Esophagus muscularis mucosa (tissue), 4 donors: ENCODE data around the gene AKIP1. TPM values are rescaled to one million over a fixed set of nuclear protein-coding genes. Genes with fewer than 3 reads are reported as not detected.

ENCODE experiments used
- DNase-seq: peaks from one replicate; pipeline ENCODE4 v3.0.0-alpha.2; 2017; ENCODE audit errors: extremely low spot score
- H3K27ac ChIP-seq, 4 donors: fragments of 200-600 bp; sonication (generic); replicated peaks in 1 of 4; 1 replicate in 3 of 4; 2 replicates in 1 of 4; pipeline ENCODE4 v1.5.1; 2016 to 2019; ENCODE audit warnings: mild to moderate bottlenecking in 1 of 4
- H3K27me3 ChIP-seq, 4 donors: fragments of 200-600 bp; sonication (generic); one replicate each; pipeline versions ENCODE4 v1.5.1 to v1.6.0; 2016 to 2019
- H3K36me3 ChIP-seq, 4 donors: fragments of 200-600 bp; sonication (generic); one replicate each; pipeline ENCODE4 v1.5.1; 2016 to 2019
- H3K4me1 ChIP-seq, 4 donors: fragments of 200-600 bp; sonication (generic); one replicate each; pipeline ENCODE4 v1.5.1; 2016 to 2019
- H3K4me3 ChIP-seq, 4 donors: fragments of 200-600 bp; sonication (generic); 1 replicate in 2 of 4; 2 replicates in 2 of 4; pipeline ENCODE4 v1.5.1; 2016 to 2019; ENCODE audit warnings: mild to moderate bottlenecking in 4 of 4, moderate library complexity in 1 of 4
- H3K9me3 ChIP-seq, 4 donors: fragments of 200-600 bp; sonication (generic); 1 replicate in 3 of 4; 2 replicates in 1 of 4; pipeline ENCODE4 v1.5.1; 2016 to 2019
- EP300 ChIP-seq: sonication (generic); formaldehyde crosslinking; IDR thresholded peaks from one replicate; pipeline ENCODE4 v1.6.1; 2017; ENCODE audit warnings: antibody characterized with exemption
- POLR2A ChIP-seq: fragments of 450-650 bp; IDR thresholded peaks from one replicate; pipeline ENCODE4 v1.6.1; 2017; ENCODE audit warnings: antibody characterized with exemption, moderate library complexity, mild to moderate bottlenecking, low read depth
- POLR2AphosphoS5 ChIP-seq, 2 donors: sonication (generic); formaldehyde crosslinking; IDR thresholded peaks; one replicate each; pipeline ENCODE4 v1.6.1; 2017; ENCODE audit warnings: antibody characterized with exemption in 2 of 2
- WGBS: methylation state at CpG from one replicate; pipeline ENCODE4 v1.1.5; 2018; 5-methylcytosine and 5-hydroxymethylcytosine counted together
- intact Hi-C: fragments of 100-400 bp; cut with DNase I; formaldehyde crosslinking; loops from one replicate; pipeline ENCODE4 v1.15.1; 2023
- total RNA-seq, 4 donors: library from RNA; depleted of rRNA; stranded (reverse); fragments of >200 nt; gene quantifications; one replicate each; pipeline versions ENCODE4 v1.1.0 to v1.2.1, GENCODE V29; 2016
- TF ChIP-seq, protein P1 (sequence below), 3 experiments: fragments of 200-600 bp in 2 of 3; fragments of 450-650 bp in 1 of 3; sonication (generic) in 2 of 3; IDR thresholded peaks; one replicate each; pipeline ENCODE4 v1.5.1; 2017 to 2019; ENCODE audit warnings: antibody characterized with exemption in 3 of 3, mild to moderate bottlenecking in 2 of 3, moderate library complexity in 1 of 3

Gene AKIP1
- total RNA-seq, 4 donors from 2014 or later = 30.5 to 56.4 (median 41.7) TPM

DNA sequence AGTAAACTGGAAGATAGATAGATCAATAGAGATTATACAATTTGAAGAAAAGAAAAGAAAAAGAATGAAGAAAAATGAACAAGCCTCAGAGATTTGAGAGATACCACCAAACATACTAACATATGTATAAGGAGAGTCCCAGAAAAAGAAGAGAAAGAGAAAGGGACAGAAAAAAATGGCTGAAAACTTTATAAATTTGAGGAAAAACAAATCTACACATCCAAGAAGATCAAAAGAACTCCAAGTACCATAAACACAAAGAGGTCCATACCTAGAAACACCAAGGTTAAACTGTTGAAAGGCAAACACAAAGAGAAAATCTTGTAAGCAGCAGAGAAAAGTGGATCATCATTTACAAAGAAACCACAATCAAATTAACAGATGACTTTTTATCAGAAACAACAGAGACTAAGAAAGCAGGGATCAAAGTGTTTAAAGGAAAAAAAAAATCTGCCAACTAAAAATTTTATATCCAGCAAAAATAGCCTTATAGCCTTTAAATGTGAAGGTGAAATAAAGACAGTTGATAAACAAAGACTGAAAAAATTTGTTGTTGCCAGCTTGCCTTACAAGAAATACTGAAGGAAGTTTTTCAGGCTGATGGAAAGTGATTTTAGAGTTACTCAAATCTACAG lies 11.8 kb upstream of the AKIP1 start:
- no peaks in the 10 kb centered on the region for H3K36me3 ChIP-seq
- intact Hi-C loops = no loop called here
- no peak overlapping the region for H3K27ac ChIP-seq
- TF ChIP-seq POLR2AphosphoS5 (IDR thresholded peaks at IDR 0.05) (no peak), EP300 (no peak), POLR2A (no peak)
- TF ChIP-seq, protein P1, sequence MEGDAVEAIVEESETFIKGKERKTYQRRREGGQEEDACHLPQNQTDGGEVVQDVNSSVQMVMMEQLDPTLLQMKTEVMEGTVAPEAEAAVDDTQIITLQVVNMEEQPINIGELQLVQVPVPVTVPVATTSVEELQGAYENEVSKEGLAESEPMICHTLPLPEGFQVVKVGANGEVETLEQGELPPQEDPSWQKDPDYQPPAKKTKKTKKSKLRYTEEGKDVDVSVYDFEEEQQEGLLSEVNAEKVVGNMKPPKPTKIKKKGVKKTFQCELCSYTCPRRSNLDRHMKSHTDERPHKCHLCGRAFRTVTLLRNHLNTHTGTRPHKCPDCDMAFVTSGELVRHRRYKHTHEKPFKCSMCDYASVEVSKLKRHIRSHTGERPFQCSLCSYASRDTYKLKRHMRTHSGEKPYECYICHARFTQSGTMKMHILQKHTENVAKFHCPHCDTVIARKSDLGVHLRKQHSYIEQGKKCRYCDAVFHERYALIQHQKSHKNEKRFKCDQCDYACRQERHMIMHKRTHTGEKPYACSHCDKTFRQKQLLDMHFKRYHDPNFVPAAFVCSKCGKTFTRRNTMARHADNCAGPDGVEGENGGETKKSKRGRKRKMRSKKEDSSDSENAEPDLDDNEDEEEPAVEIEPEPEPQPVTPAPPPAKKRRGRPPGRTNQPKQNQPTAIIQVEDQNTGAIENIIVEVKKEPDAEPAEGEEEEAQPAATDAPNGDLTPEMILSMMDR (IDR thresholded peaks at IDR 0.05) = no peak
- no peaks in the 10 kb centered on the region for H3K4me1 ChIP-seq
- DNase-seq = no peak
- H3K27me3 ChIP-seq = no peaks in the 10 kb centered on the region
- H3K9me3 ChIP-seq = peaks cover 0 to 24% (median 11%) of the 10 kb centered on the region in 4 donors
- no peak overlapping the region for H3K4me3 ChIP-seq

- TF ChIP-seq EP300 (no peak), POLR2AphosphoS5 (IDR thresholded peaks at IDR 0.05) (no peak), POLR2A (no peak)
- TF ChIP-seq, protein P1 (IDR thresholded peaks at IDR 0.05) = no peak
- Histone ChIP-seq H3K4me1 (peaks cover 0 to 13% (median 8%) of the 10 kb centered on the region in 4 donors), H3K27me3 (no peaks in the 10 kb centered on the region), H3K9me3 (no peaks in the 10 kb centered on the region), H3K27ac (no peak overlapping the region), H3K36me3 (no peaks in the 10 kb centered on the region), H3K4me3 (no peak overlapping the region)
- intact Hi-C loops = loop anchor here (5.0 kb wide), 1 partner anchor 33 kb away; no protein-coding TSS in a partner anchor
- no peak for DNase-seq
- WGBS = 85% methylated on average over 5 of the region's 5 CpGs
Observed at GRCh38 chr11:8905528-8906165, 5.3 kb upstream of the AKIP1 start.

DNA sequence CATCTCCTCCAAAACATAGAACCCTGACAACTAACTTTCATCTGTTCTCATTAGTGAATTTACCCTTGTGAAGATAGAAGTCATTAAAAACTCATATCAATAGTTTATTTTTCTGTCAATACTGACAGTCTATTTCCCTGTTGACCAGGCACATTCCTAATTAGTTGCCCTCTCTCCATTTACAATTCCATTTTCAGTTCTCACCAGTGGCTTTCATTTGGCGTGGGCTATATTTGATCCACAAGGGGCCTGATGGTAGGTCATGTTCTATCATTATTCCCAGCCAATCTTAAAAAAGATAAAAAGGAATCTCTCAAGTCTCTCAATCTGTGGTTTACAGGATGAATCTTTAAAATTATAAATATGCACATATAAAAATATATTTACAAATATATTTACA lies 3.9 kb upstream of the AKIP1 start:
- Histone ChIP-seq H3K36me3 (no peaks in the 10 kb centered on the region), H3K4me3 (no peak overlapping the region), H3K27ac (no peak overlapping the region), H3K4me1 (peaks cover 0 to 17% (median 12%) of the 10 kb centered on the region in 4 donors), H3K27me3 (no peaks in the 10 kb centered on the region), H3K9me3 (no peaks in the 10 kb centered on the region)
- intact Hi-C loops = loop anchor here (5.0 kb wide), 1 partner anchor 35 kb away; no protein-coding TSS in a partner anchor
- no peak for TF ChIP-seq POLR2AphosphoS5 (IDR thresholded peaks at IDR 0.05)
- no peak for TF ChIP-seq POLR2A
- TF ChIP-seq EP300 = no peak
- TF ChIP-seq, protein P1 (IDR thresholded peaks at IDR 0.05) = no peak
- DNase-seq = no peak
- 85% methylated on average over 1 of the region's 1 CpG for WGBS

DNA sequence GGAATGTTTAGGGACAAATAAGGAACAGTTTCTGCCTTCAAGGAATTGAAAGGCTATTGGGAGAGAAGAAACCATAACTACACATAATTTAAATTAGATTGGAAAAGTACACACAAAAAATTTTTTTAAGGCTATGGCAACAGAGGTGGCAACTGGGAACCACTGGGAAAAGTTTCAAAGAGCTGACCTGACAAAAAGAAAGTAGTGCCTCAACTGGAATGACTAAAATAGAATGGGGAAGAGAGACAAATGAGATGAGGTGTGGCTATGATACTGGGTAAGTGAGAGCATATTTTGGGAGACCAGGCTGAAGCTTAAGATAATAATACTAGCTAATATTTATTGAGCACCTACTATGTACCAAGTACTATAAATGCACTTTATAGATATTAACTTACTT lies 2.9 kb upstream of the AKIP1 start:
- Histone ChIP-seq H3K27me3 (no peaks in the 10 kb centered on the region), H3K27ac (no peak overlapping the region), H3K9me3 (no peaks in the 10 kb centered on the region), H3K36me3 (no peaks in the 10 kb centered on the region), H3K4me3 (no peak overlapping the region), H3K4me1 (peaks cover under 1 to 26% (median 21%) of the 10 kb centered on the region in 4 donors)
- TF ChIP-seq, protein P1 (IDR thresholded peaks at IDR 0.05) = no peak
- TF ChIP-seq EP300 (no peak), POLR2A (no peak), POLR2AphosphoS5 (IDR thresholded peaks at IDR 0.05) (no peak)
- DNase-seq = no peak
- intact Hi-C loops = loop anchor here (5.0 kb wide), 1 partner anchor 36 kb away; no protein-coding TSS in a partner anchor
